Measurements from ENCODE around the gene CDH4.

DNA sequence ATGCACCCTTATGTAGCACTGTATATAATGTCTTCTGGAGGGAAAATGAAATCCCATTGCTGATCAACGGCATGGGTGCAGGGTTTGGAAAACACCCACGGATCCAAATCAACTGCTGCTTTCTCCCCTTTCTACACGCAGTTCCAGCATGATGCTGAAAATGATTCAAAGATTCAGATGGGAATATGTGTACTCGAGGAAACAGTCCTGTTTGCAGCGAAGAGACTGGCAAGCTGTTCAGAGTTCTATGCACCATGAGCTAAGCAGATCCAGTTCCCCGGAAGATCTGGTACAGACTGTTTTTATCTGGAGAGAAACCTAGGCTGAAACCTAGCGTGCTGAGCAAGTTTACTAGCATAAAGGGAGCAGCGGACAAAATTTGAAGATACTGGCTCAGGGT is 47.9 kb upstream of the CDH4 start:
- TF ChIP-seq POLR2AphosphoS5 (IDR thresholded peaks at IDR 0.05) (no peak), POLR2A (IDR thresholded peaks at IDR 0.05) (no peak)
- TF ChIP-seq, protein P1, sequence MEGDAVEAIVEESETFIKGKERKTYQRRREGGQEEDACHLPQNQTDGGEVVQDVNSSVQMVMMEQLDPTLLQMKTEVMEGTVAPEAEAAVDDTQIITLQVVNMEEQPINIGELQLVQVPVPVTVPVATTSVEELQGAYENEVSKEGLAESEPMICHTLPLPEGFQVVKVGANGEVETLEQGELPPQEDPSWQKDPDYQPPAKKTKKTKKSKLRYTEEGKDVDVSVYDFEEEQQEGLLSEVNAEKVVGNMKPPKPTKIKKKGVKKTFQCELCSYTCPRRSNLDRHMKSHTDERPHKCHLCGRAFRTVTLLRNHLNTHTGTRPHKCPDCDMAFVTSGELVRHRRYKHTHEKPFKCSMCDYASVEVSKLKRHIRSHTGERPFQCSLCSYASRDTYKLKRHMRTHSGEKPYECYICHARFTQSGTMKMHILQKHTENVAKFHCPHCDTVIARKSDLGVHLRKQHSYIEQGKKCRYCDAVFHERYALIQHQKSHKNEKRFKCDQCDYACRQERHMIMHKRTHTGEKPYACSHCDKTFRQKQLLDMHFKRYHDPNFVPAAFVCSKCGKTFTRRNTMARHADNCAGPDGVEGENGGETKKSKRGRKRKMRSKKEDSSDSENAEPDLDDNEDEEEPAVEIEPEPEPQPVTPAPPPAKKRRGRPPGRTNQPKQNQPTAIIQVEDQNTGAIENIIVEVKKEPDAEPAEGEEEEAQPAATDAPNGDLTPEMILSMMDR (IDR thresholded peaks at IDR 0.05 in 8 of 11, conservative IDR thresholded peaks at IDR 0.05 in 3 of 11) = no peak
